HFFc6 (cell line): Measurements from ENCODE around the gene HDAC2. TPM values are rescaled to one million over a fixed set of nuclear protein-coding genes. Genes with fewer than 3 reads are reported as not detected.

Experiments
- DNase-seq: peaks from one replicate; pipeline ENCODE4 v3.0.0-alpha.2; 2018
- H3K27ac Mint-ChIP-seq: 2 replicates; pipeline ENCODE4 v1.8.0; 2020; ENCODE audit warnings: mild to moderate bottlenecking, mixed read lengths
- H3K27me3 Mint-ChIP-seq: 2 replicates; pipeline ENCODE4 v1.8.0; 2021; ENCODE audit warnings: mild to moderate bottlenecking, moderate library complexity, mixed read lengths; ENCODE audit not compliant: insufficient read depth
- H3K36me3 Mint-ChIP-seq: 2 replicates; pipeline ENCODE4 v1.8.0; 2021; ENCODE audit warnings: low read depth, mixed read lengths
- H3K4me1 Mint-ChIP-seq: 2 replicates; pipeline ENCODE4 v1.8.0; 2020; ENCODE audit warnings: low read depth, mixed read lengths
- H3K4me3 Mint-ChIP-seq: 2 replicates; pipeline ENCODE4 v1.8.0; 2020; ENCODE audit warnings: mild to moderate bottlenecking, moderate library complexity, mixed read lengths
- H3K9me3 Mint-ChIP-seq: 2 replicates; pipeline ENCODE4 v1.8.0; 2020; ENCODE audit warnings: mild to moderate bottlenecking, mixed read lengths
- CTCF ChIP-seq: fragments of 200-600 bp; sonication (generic); IDR thresholded peaks from 2 replicates; pipeline ENCODE4 v1.5.0; 2021; ENCODE audit warnings: antibody characterized with exemption, mild to moderate bottlenecking
- total RNA-seq, 6 experiments: library from RNA; stranded (reverse); fragmentation: NEBNext Ultra II Directional; extraction: Animal tissue kit (Norgen Biotek cat#: 25700); gene quantifications; 2 replicates in 1 of 6; 3 replicates in 5 of 6; pipeline ENCODE4 v1.2.3, GENCODE V29; 2021

HDAC2 gene
- total RNA-seq, 6 experiments from 2014 or later = 85.8 to 108 (median 103) TPM

GRCh38 chr6:113884011-113884410 lies 86.9 kb downstream of the HDAC2 start:
- Mint-ChIP-seq H3K9me3 (no peaks in the 10 kb centered on the region), H3K27ac (no peak overlapping the region), H3K4me1 (peaks cover 6% of the 10 kb centered on the region), H3K27me3 (no peaks in the 10 kb centered on the region), H3K36me3 (no peaks in the 10 kb centered on the region), H3K4me3 (no peak overlapping the region)
- TF ChIP-seq CTCF = no peak
- DNase-seq = no peak

Other genes with a start within 250 kb of the HDAC2 start
- gene MARCKS, start 113.8 kb downstream of the HDAC2 start, total RNA-seq = 100 to 1,000 TPM; 162 to 199 (median 166) TPM